HG03066 (cell line): ENCODE data around the gene SLC35G3.
"Not testable (repeated sequence)": the region's sequence is repeated elsewhere in the genome, so short reads cannot be mapped to it uniquely, and the experiment has no call there.

Experiments
- ATAC-seq: cut with Tn5 transposase; IDR thresholded peaks from one replicate; pipeline ENCODE4 v1.9.1; 2021; ENCODE audit warnings: low read depth; ENCODE audit not compliant: unreplicated experiment

The SLC35G3 gene

DNA sequence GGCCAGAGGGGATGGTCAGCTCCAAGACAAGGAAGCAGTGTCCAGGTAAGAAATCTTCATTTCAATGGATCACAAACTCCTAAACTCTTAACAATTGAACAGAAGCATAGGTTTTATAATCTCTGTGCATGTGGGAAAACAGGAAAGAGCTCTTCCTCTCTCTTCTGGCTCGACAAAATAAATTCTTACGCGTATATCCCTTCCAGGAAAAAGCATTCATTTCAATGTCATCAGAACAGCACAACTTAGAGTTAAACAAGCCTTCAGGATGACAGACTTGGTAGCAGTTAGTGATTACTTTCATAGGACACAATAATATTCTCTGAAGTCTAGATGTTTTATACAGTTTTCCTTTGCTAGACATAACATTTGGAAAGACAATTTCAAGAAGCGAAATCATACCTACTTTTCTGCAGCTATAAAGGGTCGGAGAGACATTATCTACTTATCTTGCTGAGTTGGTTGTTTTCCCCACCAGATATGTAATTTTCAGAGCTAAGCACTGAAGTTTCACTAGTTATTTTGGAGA is 19.3 kb upstream of the SLC35G3 start:
- no peak for ATAC-seq

DNA sequence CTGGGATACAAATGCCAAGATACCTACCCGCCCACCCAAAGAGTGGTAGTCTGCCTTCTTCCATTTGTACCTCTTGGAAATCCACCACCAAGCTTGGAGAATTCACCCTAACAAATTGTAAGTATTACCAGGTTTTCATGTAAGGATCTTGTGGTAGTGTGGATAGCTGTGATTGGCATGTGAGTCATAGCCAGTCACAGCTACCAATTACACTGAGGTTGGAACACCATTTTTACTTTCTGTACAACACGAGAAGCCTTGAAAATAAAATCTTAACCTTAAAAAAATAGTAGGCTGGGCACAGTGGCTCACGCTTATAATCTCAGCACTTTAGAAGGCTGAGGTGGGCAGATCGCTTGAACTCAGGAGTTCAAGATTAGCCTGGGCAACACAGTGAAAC is 18.5 kb upstream of the SLC35G3 start:
- no peak for ATAC-seq

DNA sequence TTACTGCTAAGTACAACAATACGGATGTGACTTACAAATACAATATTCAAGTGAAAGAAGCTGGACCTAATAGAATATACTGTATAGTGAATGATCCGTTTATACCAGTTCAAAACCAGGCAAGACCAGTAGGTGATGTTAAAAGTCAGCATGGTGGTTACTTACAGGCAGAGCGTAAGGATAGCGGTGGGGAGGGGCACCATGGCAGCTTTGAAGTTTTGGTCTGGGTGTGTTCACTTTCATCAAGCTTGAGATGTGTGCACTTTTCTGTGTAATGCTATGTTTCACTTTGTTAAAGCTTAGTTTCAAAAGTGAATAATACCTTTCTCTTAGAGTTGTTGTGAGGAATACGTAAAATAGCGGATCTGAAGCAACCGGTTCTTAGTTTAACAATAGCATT is 16.5 kb upstream of the SLC35G3 start:
- ATAC-seq = no peak

DNA sequence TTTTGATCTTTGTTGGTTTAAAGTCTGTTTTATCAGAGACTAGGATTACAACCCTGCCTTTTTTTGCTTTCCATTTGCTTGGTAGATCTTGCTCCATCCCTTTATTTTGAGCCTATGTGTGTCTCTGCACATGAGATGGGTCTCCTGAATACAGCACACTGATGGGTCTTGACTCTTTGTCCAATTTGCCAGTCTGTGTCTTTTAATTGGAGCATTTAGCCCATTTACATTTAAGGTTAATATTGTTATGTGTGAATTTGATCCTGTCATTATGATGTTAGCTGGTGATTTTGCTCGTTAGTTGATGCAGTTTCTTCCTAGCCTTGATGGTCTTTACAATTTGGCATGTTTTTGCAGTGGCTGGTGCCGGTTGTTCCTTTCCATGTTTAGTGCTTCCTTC is 8.4 kb upstream of the SLC35G3 start:
- ATAC-seq = not testable (repeated sequence)

DNA sequence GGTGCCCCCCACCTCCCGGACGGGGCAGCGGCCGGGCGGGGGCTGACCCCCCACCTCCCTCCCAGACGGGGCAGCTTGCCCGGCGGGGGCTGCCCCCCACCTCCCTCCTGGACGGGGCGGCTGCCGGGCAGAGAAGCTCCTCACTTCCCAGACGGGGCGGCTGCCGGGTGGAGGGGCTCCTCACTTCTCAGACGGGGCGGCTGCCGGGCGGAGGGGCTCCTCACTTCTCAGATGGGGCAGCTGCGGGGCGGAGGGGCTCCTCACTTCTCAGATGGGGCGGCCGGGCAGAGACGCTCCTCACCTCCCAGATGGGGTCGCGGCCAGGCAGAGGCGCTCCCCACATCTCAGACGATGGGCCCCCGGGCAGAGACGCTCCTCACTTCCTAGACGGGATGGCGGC is 869 bp upstream of the SLC35G3 start:
- not testable (repeated sequence) for ATAC-seq

DNA sequence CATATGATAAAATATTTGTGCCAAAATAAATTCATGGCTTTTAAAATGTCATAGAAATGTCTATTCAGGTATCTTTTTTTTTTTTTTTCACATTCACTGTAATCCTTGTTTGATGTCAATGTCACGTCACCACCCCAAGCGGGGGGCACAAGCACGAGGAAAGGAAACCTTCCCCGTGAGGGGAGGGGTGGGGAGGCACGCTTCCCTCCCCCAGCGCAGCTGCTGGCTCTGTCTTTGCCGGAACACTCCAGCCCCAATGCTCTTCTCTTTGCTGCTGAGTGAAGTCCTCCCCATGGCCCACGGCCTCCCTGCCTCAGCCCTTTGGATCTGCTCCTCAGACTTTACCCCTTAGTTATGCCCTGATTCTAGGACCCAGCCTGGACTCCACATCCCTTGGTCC is 1.5 kb downstream of the SLC35G3 start:
- ATAC-seq = no peak

DNA sequence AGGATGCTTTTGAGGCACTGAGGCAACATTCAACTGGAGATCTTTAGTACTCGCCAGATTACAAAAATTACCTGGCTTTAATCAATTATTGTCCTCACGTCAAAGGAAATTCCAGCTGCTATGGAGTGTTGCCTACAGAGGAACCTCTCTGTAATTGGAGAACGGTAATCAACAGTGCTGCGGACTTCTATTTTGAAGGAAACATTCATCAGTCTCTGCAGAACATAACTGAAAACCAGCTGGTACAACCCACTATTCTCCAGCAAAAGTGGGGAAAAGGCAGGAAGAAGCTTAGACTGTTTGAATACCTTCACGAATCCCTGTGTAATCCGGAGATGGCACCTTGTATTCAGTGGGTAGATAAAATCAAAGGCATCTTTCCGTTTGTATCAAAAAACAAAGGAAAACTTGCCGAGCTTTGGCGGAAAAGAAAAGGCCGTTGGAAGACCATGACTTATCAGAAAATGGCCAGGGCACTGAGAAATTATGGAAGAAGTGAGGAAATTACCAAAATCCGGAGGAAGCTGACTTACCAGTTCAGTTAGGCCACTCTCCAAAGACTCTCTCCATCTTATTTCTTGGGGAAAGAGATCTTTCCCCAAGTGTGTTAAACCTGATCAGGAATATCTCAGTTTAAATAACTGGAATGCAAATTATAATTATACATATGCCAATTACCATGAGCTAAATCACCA is 3.0 kb downstream of the SLC35G3 start:
- no peak for ATAC-seq

DNA sequence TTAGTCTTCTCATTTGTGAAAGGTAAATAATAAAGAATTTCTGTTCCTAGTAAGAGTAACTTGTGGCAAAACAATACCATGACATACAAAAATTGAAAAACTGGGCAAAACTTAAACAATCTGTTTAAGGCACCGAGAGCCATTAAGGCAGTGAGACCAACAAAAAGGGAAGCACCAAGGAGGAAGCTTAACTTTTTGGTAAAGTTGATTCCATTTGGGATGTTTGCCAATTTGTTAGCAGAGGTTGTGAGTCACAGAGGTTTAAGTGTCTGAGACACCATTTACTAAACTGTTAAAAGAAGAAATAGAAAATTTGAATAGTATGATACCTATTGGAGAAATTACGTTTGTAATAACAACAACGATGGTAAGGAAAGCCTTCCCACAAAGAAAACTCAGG is 4.9 kb downstream of the SLC35G3 start:
- ATAC-seq = no peak

DNA sequence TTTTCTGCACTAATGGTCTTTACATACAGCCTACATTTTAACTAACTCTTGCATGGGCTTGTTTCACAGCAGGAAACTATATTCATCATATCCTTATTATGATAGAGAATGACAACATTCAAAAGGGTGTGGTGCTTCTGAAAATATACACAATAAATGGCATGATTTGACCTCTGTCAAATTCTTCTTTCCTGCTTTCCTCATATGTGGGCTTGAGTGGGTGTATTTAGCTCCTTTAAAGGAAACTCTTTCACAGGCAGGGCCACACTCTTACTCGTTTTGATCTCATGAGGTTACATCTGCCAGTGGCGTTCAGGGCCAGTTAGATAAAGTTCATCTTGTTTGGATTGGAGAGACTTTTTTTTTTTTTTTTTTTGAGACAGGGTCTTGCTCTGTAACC is 6.1 kb downstream of the SLC35G3 start:
- ATAC-seq = no peak

DNA sequence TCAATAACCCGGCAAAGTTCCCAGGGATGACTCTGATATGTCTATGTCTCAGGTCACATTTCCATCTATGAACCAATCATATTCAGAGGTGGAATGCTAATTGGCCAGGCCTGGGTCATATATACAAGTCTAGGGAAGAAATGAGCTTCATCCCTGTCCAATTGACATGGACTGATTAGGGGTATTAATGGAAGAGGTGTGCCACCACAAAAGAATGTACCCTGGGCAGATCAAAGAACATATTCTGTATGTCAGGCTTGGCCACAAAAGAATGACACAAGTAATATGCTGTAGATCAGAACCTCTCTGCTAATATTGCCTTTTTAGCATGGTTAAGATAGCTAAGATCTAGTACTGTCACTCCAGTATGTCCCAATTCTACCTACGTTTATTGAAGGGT is 6.7 kb downstream of the SLC35G3 start:
- no peak for ATAC-seq

DNA sequence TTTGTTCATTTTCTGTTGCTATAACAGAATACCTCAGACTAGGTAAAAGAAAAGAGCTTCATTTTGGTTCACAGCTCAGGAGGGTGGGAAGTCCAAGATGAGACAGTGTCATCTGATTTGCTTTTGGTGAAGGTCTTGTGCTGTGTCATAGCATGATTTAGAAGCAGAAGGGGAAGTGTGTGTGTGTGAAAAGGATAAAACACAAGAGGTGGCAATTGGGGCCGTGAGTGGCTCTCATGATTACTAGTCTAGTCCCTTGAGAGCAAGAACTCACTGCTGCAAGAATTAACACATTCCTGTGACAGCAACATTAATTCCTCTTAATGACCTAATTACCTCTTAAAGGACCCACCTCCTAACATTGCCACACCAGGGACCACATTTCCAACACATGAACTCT is 8.3 kb downstream of the SLC35G3 start:
- no peak for ATAC-seq

DNA sequence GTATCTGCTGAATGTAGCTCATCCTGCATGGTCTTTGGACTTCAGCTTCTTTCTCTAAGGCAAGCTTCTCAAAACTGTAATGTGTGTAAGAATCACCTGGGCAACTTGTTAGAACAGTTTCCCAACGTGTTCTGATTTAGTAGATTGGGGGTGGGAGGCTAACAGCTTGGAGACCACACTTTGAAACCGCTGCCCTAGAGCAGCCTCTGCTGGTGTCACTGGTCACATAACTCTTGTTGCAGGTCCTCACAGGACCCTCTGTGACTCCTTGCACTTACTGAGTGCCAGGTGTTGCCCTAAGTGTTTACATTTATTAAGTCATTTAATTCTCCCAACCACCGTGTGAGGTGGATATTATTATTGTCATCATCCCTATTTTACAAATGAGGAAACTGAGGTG is 9.9 kb downstream of the SLC35G3 start:
- no peak for ATAC-seq

DNA sequence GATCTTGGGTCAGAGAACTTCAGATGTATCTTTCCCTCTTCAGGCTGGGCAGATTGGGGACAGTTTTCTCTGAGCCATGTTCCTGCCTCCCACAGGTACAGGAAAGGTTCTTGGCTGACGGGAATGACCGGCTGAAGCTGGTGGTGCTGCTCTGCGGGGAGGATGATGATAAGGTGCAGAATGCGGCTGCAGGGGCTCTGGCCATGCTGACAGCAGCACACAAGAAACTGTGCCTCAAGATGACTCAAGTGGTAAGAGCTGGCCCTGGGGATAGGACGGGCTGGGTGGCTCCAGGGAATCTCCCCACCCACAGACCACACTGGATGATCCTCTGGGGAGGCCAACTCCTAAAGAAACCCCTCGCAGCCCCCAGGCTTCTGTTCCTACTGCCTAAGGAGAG is 10.9 kb downstream of the SLC35G3 start:
- no peak for ATAC-seq

DNA sequence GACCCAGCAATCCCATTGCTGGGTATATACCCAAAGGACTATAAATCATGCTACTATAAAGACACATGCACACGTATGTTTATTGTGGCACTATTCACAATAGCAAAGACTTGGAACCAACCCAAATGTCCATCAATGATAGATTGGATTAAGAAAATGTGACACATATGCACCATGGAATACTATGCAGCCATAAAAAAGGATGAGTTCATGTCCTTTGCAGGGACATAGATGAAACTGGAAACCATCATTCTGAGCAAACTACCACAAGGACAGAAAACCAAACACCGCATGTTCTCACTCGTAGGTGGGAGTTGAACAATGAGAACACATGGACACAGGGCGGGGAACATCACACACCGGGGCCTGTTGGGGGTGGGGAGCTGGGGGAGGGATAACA is 14.8 kb downstream of the SLC35G3 start:
- not testable (repeated sequence) for ATAC-seq

DNA sequence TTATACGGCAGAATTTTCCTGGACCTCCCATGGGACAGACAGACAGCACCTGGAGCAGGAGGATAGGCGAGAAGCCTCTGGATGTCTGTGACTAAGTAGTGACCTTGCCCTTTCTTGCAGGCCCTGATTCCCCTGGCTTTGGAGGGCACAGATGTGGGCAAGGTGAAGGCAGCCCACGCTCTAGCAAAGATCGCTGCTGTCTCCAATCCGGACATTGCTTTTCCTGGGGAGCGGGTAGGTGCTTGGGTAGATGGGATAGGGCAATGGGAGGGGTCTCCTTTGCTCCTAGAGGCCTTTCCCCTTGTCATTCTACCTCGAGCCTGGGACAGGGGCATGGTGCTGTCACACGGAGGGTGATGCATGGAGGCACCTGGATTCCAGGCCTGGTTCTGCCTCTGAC is 17.3 kb downstream of the SLC35G3 start:
- ATAC-seq = no peak

DNA sequence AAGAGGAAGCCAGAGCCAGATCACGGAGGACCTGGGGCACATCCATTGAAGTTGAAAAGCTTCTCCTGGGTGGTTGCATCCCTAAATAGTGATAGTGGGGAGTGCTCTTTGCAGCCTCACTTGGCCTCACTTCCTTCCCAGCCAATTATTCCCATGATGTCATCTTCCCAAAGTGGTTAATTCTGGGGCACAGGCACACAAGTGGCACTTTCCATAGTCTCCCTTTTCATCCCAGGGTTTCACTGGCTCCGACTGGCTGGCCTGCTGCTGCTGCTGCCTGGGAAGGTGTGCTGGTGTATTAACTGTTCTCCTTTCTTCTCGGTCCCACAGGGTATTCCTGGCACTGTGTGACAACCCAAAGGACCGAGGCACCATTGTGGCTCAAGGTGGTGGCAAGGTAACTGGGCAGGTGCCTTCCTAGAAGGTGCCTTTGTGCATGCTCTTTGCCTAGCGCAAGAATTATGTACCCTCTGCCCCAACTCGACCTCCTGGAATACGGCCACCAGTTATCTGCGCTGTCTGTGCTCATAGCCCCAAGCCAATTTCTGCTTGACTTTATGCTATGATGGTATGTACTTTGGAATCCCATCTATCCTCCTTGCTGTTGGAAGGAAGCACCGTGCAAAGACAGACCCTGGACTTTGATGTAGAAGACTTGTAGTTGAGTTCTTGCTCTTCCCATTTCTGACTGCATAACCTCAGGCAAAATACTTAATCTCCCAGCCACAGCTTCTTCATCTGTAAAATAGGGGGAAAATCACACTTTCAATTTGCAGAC is 18.4 kb downstream of the SLC35G3 start:
- ATAC-seq = no peak

DNA sequence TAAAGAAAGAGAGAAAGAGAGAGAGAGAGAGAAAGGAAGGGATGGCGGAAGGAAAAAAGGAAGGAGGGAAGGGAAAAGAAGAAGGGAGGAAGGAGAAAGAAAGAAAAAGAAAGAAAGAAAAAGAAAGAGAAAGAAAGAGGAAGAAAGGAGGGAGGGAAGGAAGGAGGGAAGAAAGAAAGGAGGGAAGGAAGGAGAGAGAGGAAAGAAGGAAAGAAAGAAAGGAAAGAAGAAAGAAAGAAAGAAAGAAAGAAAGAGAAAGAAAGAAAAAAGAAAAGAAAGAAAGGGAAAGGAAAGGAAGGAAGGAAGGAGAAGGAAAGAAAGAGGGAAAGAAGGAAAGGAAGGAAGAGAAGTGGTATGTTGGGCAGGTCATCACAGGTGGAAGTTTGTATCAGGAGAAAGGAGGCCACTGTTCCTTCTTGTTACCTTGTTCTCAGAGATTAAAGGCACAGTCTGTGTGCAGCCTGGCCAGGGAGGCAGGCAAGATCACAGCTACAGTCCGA is 19.3 kb downstream of the SLC35G3 start:
- no peak for ATAC-seq

DNA sequence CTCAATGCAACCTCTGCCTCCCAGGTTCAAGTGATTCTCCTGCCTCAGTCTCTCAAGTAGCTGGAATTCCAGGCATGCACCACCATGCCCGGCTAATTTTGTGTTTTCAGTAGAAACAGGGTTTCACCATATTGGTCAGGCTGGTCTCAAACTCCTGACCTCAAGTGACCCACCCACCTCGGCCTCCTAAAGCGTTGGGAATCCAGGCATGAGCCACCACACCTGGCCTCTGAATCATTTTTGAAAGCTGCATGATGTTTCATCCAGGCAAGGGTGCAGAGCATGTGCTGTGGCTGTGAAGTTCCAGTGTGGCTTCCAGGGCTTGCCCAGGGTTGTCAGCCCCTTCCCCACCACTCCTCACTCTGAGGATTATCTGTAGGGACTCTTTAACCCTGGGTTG is 21.9 kb downstream of the SLC35G3 start:
- not testable (repeated sequence) for ATAC-seq

DNA sequence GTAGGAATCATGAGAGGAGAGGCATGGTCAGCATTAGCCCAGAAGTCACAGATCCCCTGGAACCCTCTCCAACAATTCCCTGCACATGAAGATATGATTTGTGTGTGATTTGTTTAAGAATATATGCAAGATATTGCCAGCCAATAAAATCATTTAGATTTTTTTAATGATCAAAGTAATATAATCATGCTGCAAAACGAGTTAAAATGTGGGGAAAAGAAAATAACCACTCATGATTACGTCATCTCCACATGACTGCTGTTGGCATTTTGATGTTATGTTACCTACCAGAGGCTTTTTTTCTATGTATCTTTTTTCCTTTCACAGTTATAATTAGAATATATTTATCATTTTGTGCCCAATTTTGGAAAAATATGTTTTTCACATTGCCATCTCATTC is 22.4 kb downstream of the SLC35G3 start:
- no peak for ATAC-seq

DNA sequence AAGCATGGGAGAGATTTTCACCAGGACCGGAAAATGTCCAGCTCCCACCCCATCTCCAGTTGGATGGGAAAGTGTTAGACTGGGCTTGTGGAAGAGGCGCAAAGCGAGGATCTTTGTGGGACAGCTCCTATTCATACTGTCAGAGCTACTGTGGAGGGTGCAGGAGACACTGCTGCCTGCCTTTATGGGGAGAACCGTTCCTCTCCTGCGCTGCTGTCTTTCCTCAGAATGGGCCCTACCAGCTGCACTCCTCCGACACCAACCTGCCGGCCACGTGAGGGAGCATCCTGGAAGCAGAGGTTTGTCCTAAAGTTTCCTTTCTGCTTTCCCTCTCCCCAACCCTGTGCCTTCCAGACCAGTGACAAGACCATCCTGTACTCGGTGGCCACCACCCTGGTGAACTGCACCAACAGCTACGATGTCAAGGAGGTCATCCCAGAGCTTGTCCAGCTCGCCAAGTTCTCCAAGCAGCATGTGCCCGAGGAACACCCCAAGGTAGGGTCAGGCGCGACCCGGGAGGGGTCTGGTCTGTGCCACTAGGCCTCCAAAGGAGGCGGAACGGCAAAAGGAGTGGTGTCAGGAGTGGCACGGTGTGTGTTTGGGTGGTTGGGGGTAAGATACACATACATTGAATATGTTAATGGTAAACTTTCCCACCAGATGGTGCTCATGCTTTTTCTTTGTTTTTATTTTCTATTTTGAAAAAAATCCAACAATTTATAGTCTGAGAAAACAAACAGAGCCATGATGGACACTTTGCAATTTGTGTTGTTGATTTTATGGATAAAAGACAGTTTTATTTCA is 23.0 kb downstream of the SLC35G3 start:
- ATAC-seq = no peak

DNA sequence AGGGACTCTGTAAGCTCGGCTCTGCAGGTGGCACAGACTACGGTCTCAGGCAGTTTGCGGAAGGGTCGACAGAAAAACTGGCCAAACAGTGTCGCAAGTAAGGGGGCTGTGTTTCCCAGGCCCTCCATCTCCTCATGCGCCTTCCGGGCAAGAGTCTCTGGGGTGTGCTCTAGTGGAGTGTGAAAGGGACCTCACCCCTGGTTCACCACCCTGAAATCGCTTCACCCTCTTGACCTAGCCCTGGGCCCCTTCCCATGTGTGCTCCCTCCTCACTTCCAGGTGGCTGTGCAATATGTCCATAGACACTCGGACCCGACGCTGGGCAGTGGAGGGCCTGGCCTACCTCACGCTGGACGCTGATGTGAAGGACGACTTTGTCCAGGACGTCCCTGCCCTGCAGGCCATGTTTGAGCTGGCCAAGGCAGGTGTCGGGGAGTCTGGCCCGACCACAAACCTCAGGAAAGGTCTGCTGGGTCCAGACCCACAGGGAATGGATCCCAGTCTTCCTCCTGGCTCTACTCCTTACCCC is 24.3 kb downstream of the SLC35G3 start:
- no peak for ATAC-seq
